OCI-LY1 (cell line): ENCODE measurements around the gene DSC2.

Experiments used
- H2AFZ ChIP-seq: fragments of 200-600 bp; sonication (generic), shearing (Covaris generic); 2 replicates; pipeline ENCODE4 v1.6.0; 2014; ENCODE audit warnings: antibody characterized with exemption, mild to moderate bottlenecking, low read length
- H3F3A ChIP-seq: fragments of 200-600 bp; sonication (generic), shearing (Covaris generic); 2 replicates; pipeline ENCODE4 v1.6.0; 2014; ENCODE audit warnings: mild to moderate bottlenecking, antibody characterized with exemption, low read length, moderate library complexity; ENCODE audit not compliant: insufficient read depth
- H3K27ac ChIP-seq: fragments of 200-600 bp; sonication (generic); 2 replicates; pipeline ENCODE4 v1.5.1; 2014; ENCODE audit warnings: low read length, mixed run types, mild to moderate bottlenecking, low read depth; ENCODE audit not compliant: poor library complexity, severe bottlenecking
- H3K27me3 ChIP-seq: fragments of 200-600 bp; sonication (generic); 2 replicates; pipeline ENCODE4 v1.6.0; 2014; ENCODE audit warnings: antibody characterized with exemption, mild to moderate bottlenecking, low read length, moderate library complexity; ENCODE audit not compliant: insufficient read depth
- H3K36me3 ChIP-seq: fragments of 200-600 bp; sonication (generic); 2 replicates; pipeline ENCODE4 v1.6.1; 2014; ENCODE audit warnings: mild to moderate bottlenecking, antibody characterized with exemption, low read length, moderate library complexity, mixed read lengths; ENCODE audit not compliant: insufficient read depth
- H3K4me1 ChIP-seq: fragments of 200-600 bp; sonication (generic); 2 replicates; pipeline ENCODE4 v1.5.1; 2014; ENCODE audit warnings: mild to moderate bottlenecking, low read length, moderate library complexity; ENCODE audit not compliant: insufficient read depth, severe bottlenecking
- H3K4me2 ChIP-seq: fragments of 200-600 bp; sonication (generic), shearing (Covaris generic); 2 replicates; pipeline ENCODE4 v1.6.1; 2014; ENCODE audit warnings: low read length
- H3K4me3 ChIP-seq: fragments of 200-600 bp; sonication (generic); 2 replicates; pipeline ENCODE4 v1.5.1; 2014; ENCODE audit warnings: low read length, low read depth, mild to moderate bottlenecking, mixed read lengths; ENCODE audit not compliant: poor library complexity, severe bottlenecking
- H3K79me2 ChIP-seq: fragments of 200-600 bp; shearing (Covaris generic); 2 replicates; pipeline ENCODE4 v1.6.1; 2016; ENCODE audit warnings: mixed run types, low read length, mixed read lengths; ENCODE audit not compliant: insufficient read depth
- H3K9ac ChIP-seq: fragments of 200-600 bp; sonication (generic), shearing (Covaris generic); 2 replicates; pipeline ENCODE4 v1.6.1; 2014; ENCODE audit warnings: mild to moderate bottlenecking, low read length, mixed read lengths
- H3K9me2 ChIP-seq: fragments of 200-600 bp; sonication (generic), shearing (Covaris generic); 2 replicates; pipeline ENCODE4 v1.6.1; 2014; ENCODE audit warnings: low read depth, mild to moderate bottlenecking, low read length, mixed read lengths
- H3K9me3 ChIP-seq: fragments of 200-600 bp; shearing (Covaris generic); 2 replicates; pipeline ENCODE4 v1.6.1; 2014; ENCODE audit warnings: low read length, mixed read lengths
- H4K20me1 ChIP-seq: fragments of 200-600 bp; sonication (generic), shearing (Covaris generic); 2 replicates; pipeline ENCODE4 v1.6.0; 2016; ENCODE audit warnings: mild to moderate bottlenecking, low read length; ENCODE audit not compliant: insufficient read depth
- CTCF ChIP-seq: fragments of 200-600 bp; sonication (generic), shearing (Covaris generic); IDR thresholded peaks from 2 replicates; pipeline ENCODE4 v1.5.1; 2017; ENCODE audit warnings: mild to moderate bottlenecking, antibody characterized with exemption, low read length, moderate library complexity, mixed read lengths
- EZH2 ChIP-seq: fragments of 200-600 bp; sonication (generic), shearing (Covaris generic); IDR thresholded peaks from 2 replicates; pipeline ENCODE4 v1.8.0; 2017; ENCODE audit warnings: borderline replicate concordance, mixed run types, mild to moderate bottlenecking, antibody characterized with exemption, low read length, moderate library complexity, mixed read lengths

Gene DSC2

GRCh38 chr18:31058897-31059296 lies 43.3 kb downstream of the DSC2 start:
- no peak overlapping the region for H3K4me3 ChIP-seq
- H3K4me1 ChIP-seq = no peaks in the 10 kb centered on the region
- H3K9me2 ChIP-seq = no peaks in the 10 kb centered on the region
- no peak overlapping the region for H3K9ac ChIP-seq
- H3K36me3 ChIP-seq = no peaks in the 10 kb centered on the region
- H3K79me2 ChIP-seq = no peaks in the 10 kb centered on the region
- no peak overlapping the region for H3K27ac ChIP-seq
- H2AFZ ChIP-seq = no peak overlapping the region
- H3K4me2 ChIP-seq = no peak overlapping the region
- TF ChIP-seq CTCF (no peak), EZH2 (no peak)
- H4K20me1 ChIP-seq = no peaks in the 10 kb centered on the region
- no peaks in the 10 kb centered on the region for H3F3A ChIP-seq
- H3K27me3 ChIP-seq = no peaks in the 10 kb centered on the region; the same call in 1 of the 2 replicates
- H3K9me3 ChIP-seq = no peaks in the 10 kb centered on the region

GRCh38 chr18:31057917-31058316 lies 44.3 kb downstream of the DSC2 start:
- H3K4me2 ChIP-seq = no peak overlapping the region
- no peaks in the 10 kb centered on the region for H3K4me1 ChIP-seq
- no peak for TF ChIP-seq CTCF
- TF ChIP-seq EZH2 = no peak
- H2AFZ ChIP-seq = no peak overlapping the region
- H4K20me1 ChIP-seq = no peaks in the 10 kb centered on the region
- no peaks in the 10 kb centered on the region for H3K9me2 ChIP-seq
- no peaks in the 10 kb centered on the region for H3K36me3 ChIP-seq
- H3K27me3 ChIP-seq = no peaks in the 10 kb centered on the region; the same call in 1 of the 2 replicates
- no peak overlapping the region for H3K9ac ChIP-seq
- H3F3A ChIP-seq = no peaks in the 10 kb centered on the region
- no peaks in the 10 kb centered on the region for H3K79me2 ChIP-seq
- H3K27ac ChIP-seq = no peak overlapping the region
- no peak overlapping the region for H3K4me3 ChIP-seq
- no peaks in the 10 kb centered on the region for H3K9me3 ChIP-seq

GRCh38 chr18:31057051-31057450 lies 45.2 kb downstream of the DSC2 start:
- Histone ChIP-seq H3K36me3 (no peaks in the 10 kb centered on the region), H3K9me3 (no peaks in the 10 kb centered on the region), H3K27me3 (no peaks in the 10 kb centered on the region; the same call in 1 of the 2 replicates), H3K4me2 (no peak overlapping the region), H3K9ac (no peak overlapping the region), H3F3A (no peaks in the 10 kb centered on the region), H4K20me1 (no peaks in the 10 kb centered on the region), H3K4me1 (no peaks in the 10 kb centered on the region), H3K4me3 (no peak overlapping the region), H3K79me2 (no peaks in the 10 kb centered on the region), H3K9me2 (no peaks in the 10 kb centered on the region), H2AFZ (no peak overlapping the region), H3K27ac (no peak overlapping the region)
- TF ChIP-seq CTCF (no peak), EZH2 (no peak)
